ENCODE measurements around the gene GNAQ. TPM values are rescaled to one million over a fixed set of nuclear protein-coding genes. Genes with fewer than 3 reads are reported as not detected.
A peak's percentile ranks its signal among the peaks of the same experiment; 100 is the strongest.

GNAQ gene
- total and polyA plus RNA-seq, 4 donors, result 24.6 to 86.2 (median 51.4) TPM

GRCh38 chr9:77983320-77983662, 48.3 kb downstream of the GNAQ start:
- peak overlapping the region in 1 of 2 donors; percentile 9 for H3K27ac ChIP-seq (ENCODE audit: low read depth in 1 of 2, low read length in 1 of 2)
- H3K9me3 ChIP-seq (ENCODE audit: control insufficient read depth in 4 of 4, insufficient read depth in 3 of 4, low read length in 3 of 4), result no peaks in the 10 kb centered on the region
- H3K9ac ChIP-seq (ENCODE audit: insufficient read depth in 1 of 2, low read length in 2 of 2), result no peak overlapping the region
- H3K4me1 ChIP-seq (ENCODE audit: control insufficient read depth in 5 of 5, insufficient read depth in 5 of 5, low read length in 5 of 5), result peaks cover 7 to 22% (median 9%) of the 10 kb centered on the region in 5 donors
- no peak for TF ChIP-seq CTCF (IDR thresholded peaks at IDR 0.05; ENCODE audit: control extremely low read depth, extremely low read depth)
- DNase-seq, result no peak
- H3K27me3 ChIP-seq (ENCODE audit: control insufficient read depth in 3 of 3, insufficient read depth in 3 of 3, low read length in 2 of 3), result no peaks in the 10 kb centered on the region
- ATAC-seq (ENCODE audit: insufficient read depth, low FRiP score), result no peak
- H3K36me3 ChIP-seq (ENCODE audit: control insufficient read depth in 4 of 4, insufficient read depth in 4 of 4, low read length in 4 of 4), result peaks cover 0 to 4% (median 1%) of the 10 kb centered on the region in 4 donors
- WGBS, 2 donors, result 80 to 87% methylated on average over 1 of the region's 1 CpG
- no peak overlapping the region for H3K4me3 ChIP-seq

- DNase-seq (no peak), ATAC-seq (ENCODE audit: insufficient read depth, low FRiP score) (no peak)
- Histone ChIP-seq H3K4me3 (no peak overlapping the region), H3K9ac (ENCODE audit: insufficient read depth in 1 of 2, low read length in 2 of 2) (no peak overlapping the region), H3K36me3 (ENCODE audit: control insufficient read depth in 4 of 4, insufficient read depth in 4 of 4, low read length in 4 of 4) (peaks cover 0 to 4% (median 1%) of the 10 kb centered on the region in 4 donors), H3K9me3 (ENCODE audit: control insufficient read depth in 4 of 4, insufficient read depth in 3 of 4, low read length in 3 of 4) (no peaks in the 10 kb centered on the region), H3K4me1 (ENCODE audit: control insufficient read depth in 5 of 5, insufficient read depth in 5 of 5, low read length in 5 of 5) (peaks cover 8 to 18% (median 9%) of the 10 kb centered on the region in 5 donors), H3K27ac (ENCODE audit: low read depth in 1 of 2, low read length in 1 of 2) (peak overlapping the region in 1 of 2 donors; percentile 9), H3K27me3 (ENCODE audit: control insufficient read depth in 3 of 3, insufficient read depth in 3 of 3, low read length in 2 of 3) (no peaks in the 10 kb centered on the region)
- TF ChIP-seq CTCF (IDR thresholded peaks at IDR 0.05; ENCODE audit: control extremely low read depth, extremely low read depth), result no peak
- WGBS, 2 donors, result 66 to 69% methylated on average over 7 of the region's 7 CpGs
Measured at GRCh38 chr9:77982581-77983319, 48.9 kb downstream of the GNAQ start.

- Histone ChIP-seq H3K9ac (ENCODE audit: insufficient read depth in 1 of 2, low read length in 2 of 2) (no peak overlapping the region), H3K4me3 (no peak overlapping the region), H3K4me1 (ENCODE audit: control insufficient read depth in 5 of 5, insufficient read depth in 5 of 5, low read length in 5 of 5) (peaks cover 8 to 24% (median 9%) of the 10 kb centered on the region in 5 donors), H3K27ac (ENCODE audit: low read depth in 1 of 2, low read length in 1 of 2) (peak overlapping the region in 1 of 2 donors; percentile 0), H3K36me3 (ENCODE audit: control insufficient read depth in 4 of 4, insufficient read depth in 4 of 4, low read length in 4 of 4) (peaks cover 0 to 4% (median 1%) of the 10 kb centered on the region in 4 donors), H3K27me3 (ENCODE audit: control insufficient read depth in 3 of 3, insufficient read depth in 3 of 3, low read length in 2 of 3) (no peaks in the 10 kb centered on the region), H3K9me3 (ENCODE audit: control insufficient read depth in 4 of 4, insufficient read depth in 3 of 4, low read length in 3 of 4) (no peaks in the 10 kb centered on the region)
- 54 to 74% methylated on average over 1 of the region's 1 CpG for WGBS, 2 donors
- TF ChIP-seq CTCF (IDR thresholded peaks at IDR 0.05; ENCODE audit: control extremely low read depth, extremely low read depth), result no peak
- DNase-seq, result no peak
- ATAC-seq (ENCODE audit: insufficient read depth, low FRiP score), result no peak
Measured at GRCh38 chr9:77981907-77982306, 49.7 kb downstream of the GNAQ start.
